Liver (tissue), 3 donors: ENCODE results near the gene TMEM205.

Experiments
- GABPA ChIP-seq, 2 donors: IDR thresholded peaks in 1 of 2; conservative IDR thresholded peaks in 1 of 2; 2 replicates each; pipeline ENCODE4 v1.6.1; 2016; ENCODE audit warnings: antibody characterized with exemption in 2 of 2, mild to moderate bottlenecking in 1 of 2, moderate library complexity in 1 of 2
- JUND ChIP-seq, 2 donors: IDR thresholded peaks; 2 replicates each; pipeline ENCODE4 v1.6.1; 2016; ENCODE audit warnings: antibody characterized with exemption in 2 of 2
- RAD21 ChIP-seq, 2 donors: IDR thresholded peaks; 2 replicates each; pipeline ENCODE4 v1.6.1; 2016; ENCODE audit warnings: antibody characterized with exemption in 2 of 2, mild to moderate bottlenecking in 2 of 2
- SP1 ChIP-seq: IDR thresholded peaks from 2 replicates; pipeline ENCODE4 v1.6.1; 2018; ENCODE audit warnings: antibody characterized with exemption, mild to moderate bottlenecking
- TAF1 ChIP-seq: conservative IDR thresholded peaks from 2 replicates; pipeline ENCODE4 v1.6.1; 2016; ENCODE audit warnings: antibody characterized with exemption, mild to moderate bottlenecking
- YY1 ChIP-seq: IDR thresholded peaks from 2 replicates; pipeline ENCODE4 v1.6.1; 2016; ENCODE audit warnings: antibody characterized with exemption, mild to moderate bottlenecking
- TF ChIP-seq, protein P1 (sequence below): IDR thresholded peaks from 2 replicates; pipeline ENCODE4 v1.6.1; 2016; ENCODE audit warnings: antibody characterized with exemption
- TF ChIP-seq, protein P2 (sequence below): IDR thresholded peaks from 2 replicates; pipeline ENCODE4 v1.6.1; 2016; ENCODE audit warnings: antibody characterized with exemption
- TF ChIP-seq, protein P3 (sequence below): IDR thresholded peaks from 2 replicates; pipeline ENCODE4 v1.6.1; 2016; ENCODE audit warnings: antibody characterized with exemption
- TF ChIP-seq, protein P4 (sequence below): fragments of 150-350 bp; IDR thresholded peaks from 2 replicates; pipeline ENCODE4 v1.5.1; 2017; ENCODE audit warnings: improper control_type of control experiment, low read depth, low read length; ENCODE audit not compliant: missing input control
- TF ChIP-seq, protein P5 (sequence below): IDR thresholded peaks from 2 replicates; pipeline ENCODE4 v1.6.1; 2016; ENCODE audit warnings: antibody characterized with exemption, mild to moderate bottlenecking
- donor health status: healthy.
- donor health status: healthy.

DNA sequence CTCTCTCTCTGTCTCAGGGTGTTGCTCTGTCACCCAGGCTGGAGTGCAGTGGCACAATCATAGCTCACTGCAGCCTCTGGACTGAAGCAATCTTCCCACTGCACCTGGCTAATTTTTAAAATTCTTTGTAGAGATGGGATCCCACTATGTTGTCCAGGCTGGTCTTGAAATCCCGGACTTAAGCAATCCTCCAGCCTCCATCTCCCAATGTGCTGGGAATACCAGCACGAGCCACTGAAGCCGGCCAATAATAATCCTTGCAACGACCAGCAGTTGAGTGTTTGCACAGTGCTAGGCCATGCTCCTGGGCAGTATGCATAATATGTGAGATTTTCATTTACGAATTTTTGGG, 38.7 kb upstream of the TMEM205 start:
- TF ChIP-seq YY1 (no peak), RAD21 (IDR thresholded peaks at IDR 0.05) (no peak), TAF1 (no peak), GABPA (IDR thresholded peaks at IDR 0.05 in 1 of 2, conservative IDR thresholded peaks at IDR 0.05 in 1 of 2) (no peak), SP1 (no peak), JUND (IDR thresholded peaks at IDR 0.05) (no peak)
- TF ChIP-seq, protein P1, sequence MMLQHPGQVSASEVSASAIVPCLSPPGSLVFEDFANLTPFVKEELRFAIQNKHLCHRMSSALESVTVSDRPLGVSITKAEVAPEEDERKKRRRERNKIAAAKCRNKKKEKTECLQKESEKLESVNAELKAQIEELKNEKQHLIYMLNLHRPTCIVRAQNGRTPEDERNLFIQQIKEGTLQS: no peak
- TF ChIP-seq, protein P2, sequence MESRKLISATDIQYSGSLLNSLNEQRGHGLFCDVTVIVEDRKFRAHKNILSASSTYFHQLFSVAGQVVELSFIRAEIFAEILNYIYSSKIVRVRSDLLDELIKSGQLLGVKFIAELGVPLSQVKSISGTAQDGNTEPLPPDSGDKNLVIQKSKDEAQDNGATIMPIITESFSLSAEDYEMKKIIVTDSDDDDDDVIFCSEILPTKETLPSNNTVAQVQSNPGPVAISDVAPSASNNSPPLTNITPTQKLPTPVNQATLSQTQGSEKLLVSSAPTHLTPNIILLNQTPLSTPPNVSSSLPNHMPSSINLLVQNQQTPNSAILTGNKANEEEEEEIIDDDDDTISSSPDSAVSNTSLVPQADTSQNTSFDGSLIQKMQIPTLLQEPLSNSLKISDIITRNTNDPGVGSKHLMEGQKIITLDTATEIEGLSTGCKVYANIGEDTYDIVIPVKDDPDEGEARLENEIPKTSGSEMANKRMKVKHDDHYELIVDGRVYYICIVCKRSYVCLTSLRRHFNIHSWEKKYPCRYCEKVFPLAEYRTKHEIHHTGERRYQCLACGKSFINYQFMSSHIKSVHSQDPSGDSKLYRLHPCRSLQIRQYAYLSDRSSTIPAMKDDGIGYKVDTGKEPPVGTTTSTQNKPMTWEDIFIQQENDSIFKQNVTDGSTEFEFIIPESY: no peak
- TF ChIP-seq, protein P3, sequence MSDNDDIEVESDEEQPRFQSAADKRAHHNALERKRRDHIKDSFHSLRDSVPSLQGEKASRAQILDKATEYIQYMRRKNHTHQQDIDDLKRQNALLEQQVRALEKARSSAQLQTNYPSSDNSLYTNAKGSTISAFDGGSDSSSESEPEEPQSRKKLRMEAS: no peak
- TF ChIP-seq, protein P4, sequence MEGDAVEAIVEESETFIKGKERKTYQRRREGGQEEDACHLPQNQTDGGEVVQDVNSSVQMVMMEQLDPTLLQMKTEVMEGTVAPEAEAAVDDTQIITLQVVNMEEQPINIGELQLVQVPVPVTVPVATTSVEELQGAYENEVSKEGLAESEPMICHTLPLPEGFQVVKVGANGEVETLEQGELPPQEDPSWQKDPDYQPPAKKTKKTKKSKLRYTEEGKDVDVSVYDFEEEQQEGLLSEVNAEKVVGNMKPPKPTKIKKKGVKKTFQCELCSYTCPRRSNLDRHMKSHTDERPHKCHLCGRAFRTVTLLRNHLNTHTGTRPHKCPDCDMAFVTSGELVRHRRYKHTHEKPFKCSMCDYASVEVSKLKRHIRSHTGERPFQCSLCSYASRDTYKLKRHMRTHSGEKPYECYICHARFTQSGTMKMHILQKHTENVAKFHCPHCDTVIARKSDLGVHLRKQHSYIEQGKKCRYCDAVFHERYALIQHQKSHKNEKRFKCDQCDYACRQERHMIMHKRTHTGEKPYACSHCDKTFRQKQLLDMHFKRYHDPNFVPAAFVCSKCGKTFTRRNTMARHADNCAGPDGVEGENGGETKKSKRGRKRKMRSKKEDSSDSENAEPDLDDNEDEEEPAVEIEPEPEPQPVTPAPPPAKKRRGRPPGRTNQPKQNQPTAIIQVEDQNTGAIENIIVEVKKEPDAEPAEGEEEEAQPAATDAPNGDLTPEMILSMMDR: no peak
- TF ChIP-seq, protein P5, sequence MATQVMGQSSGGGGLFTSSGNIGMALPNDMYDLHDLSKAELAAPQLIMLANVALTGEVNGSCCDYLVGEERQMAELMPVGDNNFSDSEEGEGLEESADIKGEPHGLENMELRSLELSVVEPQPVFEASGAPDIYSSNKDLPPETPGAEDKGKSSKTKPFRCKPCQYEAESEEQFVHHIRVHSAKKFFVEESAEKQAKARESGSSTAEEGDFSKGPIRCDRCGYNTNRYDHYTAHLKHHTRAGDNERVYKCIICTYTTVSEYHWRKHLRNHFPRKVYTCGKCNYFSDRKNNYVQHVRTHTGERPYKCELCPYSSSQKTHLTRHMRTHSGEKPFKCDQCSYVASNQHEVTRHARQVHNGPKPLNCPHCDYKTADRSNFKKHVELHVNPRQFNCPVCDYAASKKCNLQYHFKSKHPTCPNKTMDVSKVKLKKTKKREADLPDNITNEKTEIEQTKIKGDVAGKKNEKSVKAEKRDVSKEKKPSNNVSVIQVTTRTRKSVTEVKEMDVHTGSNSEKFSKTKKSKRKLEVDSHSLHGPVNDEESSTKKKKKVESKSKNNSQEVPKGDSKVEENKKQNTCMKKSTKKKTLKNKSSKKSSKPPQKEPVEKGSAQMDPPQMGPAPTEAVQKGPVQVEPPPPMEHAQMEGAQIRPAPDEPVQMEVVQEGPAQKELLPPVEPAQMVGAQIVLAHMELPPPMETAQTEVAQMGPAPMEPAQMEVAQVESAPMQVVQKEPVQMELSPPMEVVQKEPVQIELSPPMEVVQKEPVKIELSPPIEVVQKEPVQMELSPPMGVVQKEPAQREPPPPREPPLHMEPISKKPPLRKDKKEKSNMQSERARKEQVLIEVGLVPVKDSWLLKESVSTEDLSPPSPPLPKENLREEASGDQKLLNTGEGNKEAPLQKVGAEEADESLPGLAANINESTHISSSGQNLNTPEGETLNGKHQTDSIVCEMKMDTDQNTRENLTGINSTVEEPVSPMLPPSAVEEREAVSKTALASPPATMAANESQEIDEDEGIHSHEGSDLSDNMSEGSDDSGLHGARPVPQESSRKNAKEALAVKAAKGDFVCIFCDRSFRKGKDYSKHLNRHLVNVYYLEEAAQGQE: no peak
